Esophagus muscularis mucosa (tissue), 4 donors: ENCODE data around the gene ADAMTS14. TPM values are rescaled to one million over a fixed set of nuclear protein-coding genes. Genes with fewer than 3 reads are reported as not detected.

Experiments used
- DNase-seq: peaks from one replicate; pipeline ENCODE4 v3.0.0-alpha.2; 2017; ENCODE audit errors: extremely low spot score
- H3K27ac ChIP-seq, 4 donors: fragments of 200-600 bp; sonication (generic); replicated peaks in 1 of 4; 1 replicate in 3 of 4; 2 replicates in 1 of 4; pipeline ENCODE4 v1.5.1; 2016 to 2019; ENCODE audit warnings: mild to moderate bottlenecking in 1 of 4
- H3K27me3 ChIP-seq, 4 donors: fragments of 200-600 bp; sonication (generic); one replicate each; pipeline versions ENCODE4 v1.5.1 to v1.6.0; 2016 to 2019
- H3K36me3 ChIP-seq, 4 donors: fragments of 200-600 bp; sonication (generic); one replicate each; pipeline ENCODE4 v1.5.1; 2016 to 2019
- H3K4me1 ChIP-seq, 4 donors: fragments of 200-600 bp; sonication (generic); one replicate each; pipeline ENCODE4 v1.5.1; 2016 to 2019
- H3K4me3 ChIP-seq, 4 donors: fragments of 200-600 bp; sonication (generic); 1 replicate in 2 of 4; 2 replicates in 2 of 4; pipeline ENCODE4 v1.5.1; 2016 to 2019; ENCODE audit warnings: mild to moderate bottlenecking in 4 of 4, moderate library complexity in 1 of 4
- H3K9me3 ChIP-seq, 4 donors: fragments of 200-600 bp; sonication (generic); 1 replicate in 3 of 4; 2 replicates in 1 of 4; pipeline ENCODE4 v1.5.1; 2016 to 2019
- EP300 ChIP-seq: sonication (generic); formaldehyde crosslinking; IDR thresholded peaks from one replicate; pipeline ENCODE4 v1.6.1; 2017; ENCODE audit warnings: antibody characterized with exemption
- POLR2A ChIP-seq: fragments of 450-650 bp; IDR thresholded peaks from one replicate; pipeline ENCODE4 v1.6.1; 2017; ENCODE audit warnings: antibody characterized with exemption, moderate library complexity, mild to moderate bottlenecking, low read depth
- POLR2AphosphoS5 ChIP-seq, 2 donors: sonication (generic); formaldehyde crosslinking; IDR thresholded peaks; one replicate each; pipeline ENCODE4 v1.6.1; 2017; ENCODE audit warnings: antibody characterized with exemption in 2 of 2
- WGBS: methylation state at CpG from one replicate; pipeline ENCODE4 v1.1.5; 2018; 5-methylcytosine and 5-hydroxymethylcytosine counted together
- intact Hi-C: fragments of 100-400 bp; cut with DNase I; formaldehyde crosslinking; loops from one replicate; pipeline ENCODE4 v1.15.1; 2023
- small RNA-seq, 3 donors: library from RNA; depleted of rRNA; stranded (forward); fragments of <200 nt; gene quantifications; one replicate each; pipeline ENCODE3, GENCODE V24; 2016
- total RNA-seq, 4 donors: library from RNA; depleted of rRNA; stranded (reverse); fragments of >200 nt; gene quantifications; one replicate each; pipeline versions ENCODE4 v1.1.0 to v1.2.1, GENCODE V29; 2016
- TF ChIP-seq, protein P1 (sequence below), 3 experiments: fragments of 200-600 bp in 2 of 3; fragments of 450-650 bp in 1 of 3; sonication (generic) in 2 of 3; IDR thresholded peaks; one replicate each; pipeline ENCODE4 v1.5.1; 2017 to 2019; ENCODE audit warnings: antibody characterized with exemption in 3 of 3, mild to moderate bottlenecking in 2 of 3, moderate library complexity in 1 of 3

Gene ADAMTS14
- total RNA-seq, 4 donors from 2014 or later = 0.13 to 0.50 TPM; not detected in 2

DNA sequence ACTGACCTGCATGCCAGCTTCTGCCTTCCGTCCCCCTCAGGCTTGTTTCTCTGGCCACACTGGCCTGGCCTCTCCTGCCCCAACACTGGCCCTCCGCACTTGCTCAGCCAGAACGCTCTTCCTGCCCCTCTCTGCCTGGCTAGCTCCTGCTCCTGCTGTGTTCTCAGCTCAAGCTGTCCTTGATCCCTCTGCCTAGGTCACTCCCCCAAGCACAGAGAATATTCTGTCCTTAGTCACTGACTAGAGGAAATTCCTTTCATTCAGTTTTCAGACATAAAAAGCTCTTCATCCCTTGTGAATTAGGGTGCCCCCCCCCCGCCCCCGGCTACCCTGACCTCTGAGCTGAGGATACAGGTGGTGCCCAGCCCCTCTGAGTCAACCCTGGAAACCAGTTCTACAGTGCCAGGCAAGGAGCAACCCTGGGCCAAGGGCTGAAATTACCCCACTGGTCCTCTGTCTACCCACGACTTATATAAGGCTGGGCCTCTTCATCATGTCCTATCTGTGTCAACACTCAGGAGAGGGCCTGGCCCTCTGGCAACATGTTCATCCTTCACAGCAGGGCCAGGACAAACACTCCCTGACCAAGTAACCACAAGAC lies 136.8 kb downstream of the ADAMTS14 start:
- DNase-seq = peak; percentile 86
- Histone ChIP-seq H3K9me3 (no peaks in the 10 kb centered on the region), H3K4me3 (no peak overlapping the region), H3K36me3 (no peaks in the 10 kb centered on the region), H3K27ac (no peak overlapping the region), H3K27me3 (no peaks in the 10 kb centered on the region), H3K4me1 (peaks cover 0 to 8% (median 3%) of the 10 kb centered on the region in 4 donors)
- WGBS = 80% methylated on average over 6 of the region's 6 CpGs
- intact Hi-C loops = no loop called here
- TF ChIP-seq POLR2A (no peak), EP300 (no peak), POLR2AphosphoS5 (IDR thresholded peaks at IDR 0.05) (no peak)
- TF ChIP-seq, protein P1, sequence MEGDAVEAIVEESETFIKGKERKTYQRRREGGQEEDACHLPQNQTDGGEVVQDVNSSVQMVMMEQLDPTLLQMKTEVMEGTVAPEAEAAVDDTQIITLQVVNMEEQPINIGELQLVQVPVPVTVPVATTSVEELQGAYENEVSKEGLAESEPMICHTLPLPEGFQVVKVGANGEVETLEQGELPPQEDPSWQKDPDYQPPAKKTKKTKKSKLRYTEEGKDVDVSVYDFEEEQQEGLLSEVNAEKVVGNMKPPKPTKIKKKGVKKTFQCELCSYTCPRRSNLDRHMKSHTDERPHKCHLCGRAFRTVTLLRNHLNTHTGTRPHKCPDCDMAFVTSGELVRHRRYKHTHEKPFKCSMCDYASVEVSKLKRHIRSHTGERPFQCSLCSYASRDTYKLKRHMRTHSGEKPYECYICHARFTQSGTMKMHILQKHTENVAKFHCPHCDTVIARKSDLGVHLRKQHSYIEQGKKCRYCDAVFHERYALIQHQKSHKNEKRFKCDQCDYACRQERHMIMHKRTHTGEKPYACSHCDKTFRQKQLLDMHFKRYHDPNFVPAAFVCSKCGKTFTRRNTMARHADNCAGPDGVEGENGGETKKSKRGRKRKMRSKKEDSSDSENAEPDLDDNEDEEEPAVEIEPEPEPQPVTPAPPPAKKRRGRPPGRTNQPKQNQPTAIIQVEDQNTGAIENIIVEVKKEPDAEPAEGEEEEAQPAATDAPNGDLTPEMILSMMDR (IDR thresholded peaks at IDR 0.05) = no peak

DNA sequence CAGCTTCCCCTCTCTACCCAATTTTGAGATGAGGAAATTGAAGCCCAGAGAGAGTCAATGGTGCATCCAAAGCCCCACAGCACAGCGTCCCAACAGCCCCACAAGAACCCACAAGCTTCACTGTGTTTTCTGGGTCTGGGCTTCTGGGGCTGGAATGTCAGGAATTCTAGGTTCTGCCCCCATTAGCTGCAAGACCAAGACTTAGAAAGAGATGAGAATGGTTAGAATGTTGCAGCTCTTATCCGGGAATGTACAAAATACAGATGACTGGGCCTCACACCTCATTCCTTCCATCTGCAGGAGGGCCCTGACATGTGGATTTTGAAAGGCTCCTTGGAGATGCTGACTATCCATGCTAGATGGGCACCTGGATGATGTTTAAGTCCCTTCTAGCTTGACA lies 137.4 kb downstream of the ADAMTS14 start:
- no peak for DNase-seq
- no peak overlapping the region for H3K27ac ChIP-seq
- intact Hi-C loops = no loop called here
- WGBS = 100% methylated on average over 2 of the region's 2 CpGs
- H3K27me3 ChIP-seq = no peaks in the 10 kb centered on the region
- no peak overlapping the region for H3K4me3 ChIP-seq
- no peaks in the 10 kb centered on the region for H3K36me3 ChIP-seq
- peaks cover 0 to 2% (median 0%) of the 10 kb centered on the region in 4 donors for H3K4me1 ChIP-seq
- no peaks in the 10 kb centered on the region for H3K9me3 ChIP-seq
- no peak for TF ChIP-seq EP300
- TF ChIP-seq, protein P1 (IDR thresholded peaks at IDR 0.05) = no peak
- no peak for TF ChIP-seq POLR2AphosphoS5 (IDR thresholded peaks at IDR 0.05)
- TF ChIP-seq POLR2A = no peak

DNA sequence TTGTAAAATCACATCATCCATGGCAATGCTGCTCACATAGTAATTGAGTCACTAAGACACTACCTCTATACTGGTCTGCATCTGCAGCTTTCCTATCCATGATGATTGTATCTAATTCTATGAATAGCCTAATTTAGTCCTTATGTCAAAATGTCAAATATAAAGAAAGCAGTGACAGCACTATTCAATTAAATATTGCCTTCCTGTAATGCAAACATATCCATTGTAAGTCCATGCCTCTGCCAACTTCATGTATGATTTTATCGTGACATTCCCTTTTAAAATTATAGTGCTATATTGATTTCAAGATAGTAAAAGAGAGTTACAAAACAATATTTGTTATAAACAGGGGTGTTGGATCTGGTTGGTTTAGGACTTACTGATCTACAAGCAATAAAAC lies 138.7 kb downstream of the ADAMTS14 start:
- no peaks in the 10 kb centered on the region for H3K27me3 ChIP-seq
- no peaks in the 10 kb centered on the region for H3K36me3 ChIP-seq
- no peaks in the 10 kb centered on the region for H3K9me3 ChIP-seq
- no peak overlapping the region for H3K27ac ChIP-seq
- peaks cover 5 to 8% (median 6%) of the 10 kb centered on the region in 4 donors for H3K4me1 ChIP-seq
- intact Hi-C loops = no loop called here
- no peak overlapping the region for H3K4me3 ChIP-seq
- 46% methylated on average over 1 of the region's 1 CpG for WGBS
- DNase-seq = no peak
- TF ChIP-seq, protein P1 (IDR thresholded peaks at IDR 0.05) = no peak
- no peak for TF ChIP-seq POLR2A
- no peak for TF ChIP-seq POLR2AphosphoS5 (IDR thresholded peaks at IDR 0.05)
- no peak for TF ChIP-seq EP300

DNA sequence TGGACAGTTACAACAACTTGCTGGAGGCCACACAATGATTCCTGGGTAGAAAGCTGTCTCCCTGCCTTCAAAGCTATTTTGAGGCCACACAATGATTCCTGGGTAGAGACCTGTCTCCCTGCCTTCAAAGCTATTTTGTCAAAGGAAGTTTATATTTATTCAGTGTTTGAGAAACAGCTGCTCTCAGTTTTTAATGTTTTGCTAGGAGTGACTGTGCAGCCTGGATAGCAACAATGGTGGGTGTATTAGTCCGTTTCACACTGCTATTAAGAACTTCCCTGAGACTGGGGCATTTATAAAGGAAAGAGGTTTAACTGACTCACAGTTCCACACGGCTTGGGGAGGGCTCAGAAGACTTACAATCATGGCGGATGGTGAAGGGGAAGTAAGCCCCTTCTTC lies 139.6 kb downstream of the ADAMTS14 start:
- Histone ChIP-seq H3K27ac (no peak overlapping the region), H3K4me3 (no peak overlapping the region), H3K4me1 (peaks cover 8 to 11% (median 10%) of the 10 kb centered on the region in 4 donors), H3K27me3 (no peaks in the 10 kb centered on the region), H3K36me3 (no peaks in the 10 kb centered on the region), H3K9me3 (no peaks in the 10 kb centered on the region)
- TF ChIP-seq POLR2A = no peak
- TF ChIP-seq POLR2AphosphoS5 (IDR thresholded peaks at IDR 0.05) = no peak
- TF ChIP-seq EP300 = no peak
- TF ChIP-seq, protein P1 (IDR thresholded peaks at IDR 0.05) = no peak
- 80% methylated on average over 3 of the region's 3 CpGs for WGBS
- intact Hi-C loops = no loop called here
- peak; percentile 60 for DNase-seq

Small RNAs within 50 kb of the gene (small RNA-seq; reads per million reads assigned to genes)
- gene RPS26P40 = 0 reads per million in 3 donors

Other genes starting within 250 kb of the ADAMTS14 start
- not detected for gene NODAL, start 230.8 kb upstream of the ADAMTS14 start, total RNA-seq
- gene PALD1, start 193.7 kb upstream of the ADAMTS14 start, total RNA-seq = 10 to 100 TPM; 10.4 to 19.1 (median 12.8) TPM
- gene PRF1, start 69.8 kb upstream of the ADAMTS14 start, total RNA-seq = 10 to 100 TPM in 1 of 4 donors, 1 to 10 TPM in 3; 1.2 to 15.2 (median 2.4) TPM
- gene TBATA, start 112.9 kb downstream of the ADAMTS14 start, total RNA-seq = not detected
- 10 to 100 TPM; 12.9 to 31.0 (median 21.3) TPM for gene SGPL1, start 143.4 kb downstream of the ADAMTS14 start, total RNA-seq
- gene PCBD1, start 216.1 kb downstream of the ADAMTS14 start, total RNA-seq = 100 to 1,000 TPM in 2 of 4 donors, 10 to 100 TPM in 2; 56.1 to 112 (median 80.8) TPM